Activated T-cell treated with anti-CD3 and anti-CD28 coated beads, Interleukin-2, amount 50 U/mL, for 1 hour (primary cell): ENCODE data around the gene CHRDL2.

Experiments used
- DNase-seq: peaks from one replicate; pipeline ENCODE4 v3.0.0-alpha.2; 2020

The CHRDL2 gene

DNA sequence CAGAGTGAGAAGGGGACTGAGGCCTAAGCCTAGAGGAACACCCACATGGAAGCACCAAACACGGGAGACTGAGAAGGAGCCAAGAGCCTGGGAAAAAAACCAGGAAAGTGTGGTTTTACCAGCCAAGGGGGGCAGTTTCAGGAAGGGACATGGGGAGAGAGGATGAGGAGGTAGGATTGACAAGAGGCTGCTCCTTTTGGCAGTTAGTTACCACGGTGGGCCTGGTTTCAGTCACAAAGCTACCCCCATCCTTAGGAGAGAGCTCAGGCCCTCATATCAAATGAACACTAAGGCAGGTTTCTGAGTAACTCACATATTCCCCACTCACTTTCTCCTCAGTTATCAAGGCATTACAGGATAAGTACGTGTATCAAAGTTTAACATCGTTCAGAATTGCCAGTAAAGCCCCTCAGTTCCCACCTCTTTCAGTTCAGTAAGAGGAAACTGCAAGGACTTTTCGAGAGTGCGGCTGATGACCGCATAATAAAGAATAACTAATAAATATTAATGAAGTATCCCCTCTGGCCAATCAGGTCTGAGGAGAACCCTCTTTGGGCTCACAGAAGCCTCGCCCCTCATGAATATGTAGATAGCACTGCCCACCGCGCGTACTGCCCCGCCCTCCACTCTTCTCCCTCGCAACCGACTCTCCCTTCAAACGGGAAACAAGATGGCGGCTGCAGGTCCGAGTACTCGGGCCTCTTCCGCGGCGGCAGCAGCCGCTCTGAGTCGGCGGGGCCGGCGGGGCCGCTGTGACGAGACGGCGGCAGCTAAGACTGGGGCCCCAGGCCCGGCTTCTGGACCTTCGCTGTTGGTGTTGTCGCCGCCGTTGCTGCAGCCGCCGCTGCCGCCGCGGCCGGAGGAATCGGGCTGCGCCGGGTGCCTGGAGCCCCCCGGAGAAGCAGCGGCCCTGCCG lies 17.2 kb upstream of the CHRDL2 start, which contains the start of gene RNF169:
RNF169 (plus strand) TSS at position 639 of the 916 bp plus-strand sequence; CDS start at position 671, 32 bp downstream.
- DNase-seq = peak; percentile 84

GRCh38 chr11:74746868-74747267 lies 15.6 kb upstream of the CHRDL2 start:
- no peak for DNase-seq

- no peak for DNase-seq
Observed at GRCh38 chr11:74744277-74744676, 13.1 kb upstream of the CHRDL2 start.

DNA sequence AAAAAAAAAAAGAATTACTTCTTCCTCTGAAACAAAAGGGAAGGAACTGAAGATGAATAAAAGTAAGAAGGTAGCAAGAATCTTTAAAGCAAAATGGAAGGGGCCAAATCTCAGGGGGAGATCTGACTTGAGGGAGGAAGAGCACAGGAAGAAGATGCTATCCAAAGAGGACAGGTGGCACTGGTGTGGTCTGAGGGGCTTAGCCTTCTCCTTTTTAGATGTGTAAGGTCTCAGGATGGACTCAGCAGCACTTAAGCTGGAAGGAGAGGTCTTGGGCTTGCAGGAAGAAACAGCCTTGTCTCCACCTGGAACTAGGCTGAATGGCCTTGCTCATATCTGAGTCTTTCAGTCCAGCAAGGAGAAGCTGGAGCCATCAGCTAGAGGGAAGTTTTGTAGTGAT lies 12.4 kb upstream of the CHRDL2 start:
- no peak for DNase-seq

GRCh38 chr11:74742070-74742469 lies 10.8 kb upstream of the CHRDL2 start:
- no peak for DNase-seq

- DNase-seq = peak; percentile 48
Observed at GRCh38 chr11:74739546-74740270, 8.5 kb upstream of the CHRDL2 start.

DNA sequence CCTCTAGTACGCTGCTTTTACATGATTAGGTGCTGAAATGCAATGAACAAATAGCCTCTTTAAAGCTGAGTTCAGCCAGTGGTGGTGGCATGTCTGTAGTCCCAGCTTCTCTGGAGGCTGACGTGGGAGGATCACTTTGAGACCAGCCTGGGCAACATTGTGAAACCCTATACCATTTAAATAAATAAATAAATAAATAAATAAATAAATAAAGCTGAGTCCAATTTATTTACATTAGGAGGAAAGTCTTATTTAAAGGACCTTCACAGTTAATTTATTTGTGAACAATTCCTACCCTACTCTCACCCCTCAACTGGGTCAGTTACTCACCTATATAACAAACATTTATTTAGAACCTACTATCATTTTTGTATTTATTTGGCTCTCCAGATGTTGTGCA lies 4.8 kb upstream of the CHRDL2 start:
- no peak for DNase-seq

DNA sequence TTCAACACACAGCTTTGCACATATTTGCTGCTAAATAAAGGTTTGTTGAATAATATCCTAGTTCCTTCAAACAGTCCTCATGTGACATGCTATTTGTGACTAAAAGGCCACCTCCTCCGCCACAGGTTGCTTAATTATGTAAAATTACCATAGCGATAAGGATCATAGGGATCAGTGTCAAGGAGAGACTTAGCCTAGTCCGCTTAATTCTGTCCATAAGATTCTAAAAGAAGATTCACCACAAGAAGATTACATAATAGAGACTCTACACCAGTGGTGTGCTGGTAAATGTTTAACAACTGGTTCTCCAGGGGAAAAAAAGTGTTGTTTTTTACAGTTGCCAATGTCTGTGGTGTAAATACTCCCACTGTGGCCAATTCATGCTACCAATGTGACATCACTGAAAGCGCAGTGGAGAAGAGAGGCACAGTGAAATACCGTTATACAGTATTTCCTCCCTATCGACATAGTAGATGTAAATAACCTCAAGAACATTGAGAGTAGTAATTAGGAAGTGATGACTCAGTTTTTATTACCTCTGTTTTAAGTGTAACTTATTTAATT lies 4.2 kb upstream of the CHRDL2 start:
- no peak for DNase-seq

- no peak for DNase-seq
Observed at GRCh38 chr11:74734559-74734925, 3.3 kb upstream of the CHRDL2 start.

DNA sequence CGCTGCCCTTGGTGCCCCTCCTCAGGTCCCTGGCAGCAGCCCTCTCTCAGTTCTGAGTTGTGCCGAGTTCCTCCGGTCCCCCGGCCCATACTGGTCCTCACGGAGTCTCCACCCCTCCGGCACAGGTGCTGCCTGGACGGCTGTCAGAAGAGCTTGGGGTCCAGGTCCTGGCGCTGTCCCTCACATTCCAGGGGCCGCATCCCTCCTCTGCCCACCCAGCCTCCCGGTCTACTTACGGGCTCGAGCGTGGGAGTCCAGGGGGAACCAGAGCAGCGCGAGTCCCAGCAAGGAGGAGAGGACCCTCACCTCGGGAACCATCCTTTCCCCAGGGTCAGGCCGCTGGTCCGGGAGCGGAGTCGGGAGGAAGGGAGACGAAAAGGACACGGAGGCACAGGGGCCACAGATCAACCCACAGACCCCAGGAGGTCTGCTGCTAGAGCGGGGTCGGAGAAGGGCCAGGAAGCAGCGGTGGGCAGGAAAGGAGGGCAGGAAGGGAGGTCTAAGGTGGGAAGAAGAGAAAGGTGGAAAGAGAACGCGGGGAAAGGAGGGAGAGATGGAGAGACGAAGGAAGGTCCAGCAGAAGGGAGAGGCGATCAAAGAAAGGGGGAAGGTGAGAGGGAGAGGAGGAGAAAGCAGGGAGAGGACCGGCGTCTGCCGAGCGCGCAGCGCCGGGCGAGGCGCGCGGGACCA lies 510 bp downstream of the CHRDL2 start:
- no peak for DNase-seq

DNA sequence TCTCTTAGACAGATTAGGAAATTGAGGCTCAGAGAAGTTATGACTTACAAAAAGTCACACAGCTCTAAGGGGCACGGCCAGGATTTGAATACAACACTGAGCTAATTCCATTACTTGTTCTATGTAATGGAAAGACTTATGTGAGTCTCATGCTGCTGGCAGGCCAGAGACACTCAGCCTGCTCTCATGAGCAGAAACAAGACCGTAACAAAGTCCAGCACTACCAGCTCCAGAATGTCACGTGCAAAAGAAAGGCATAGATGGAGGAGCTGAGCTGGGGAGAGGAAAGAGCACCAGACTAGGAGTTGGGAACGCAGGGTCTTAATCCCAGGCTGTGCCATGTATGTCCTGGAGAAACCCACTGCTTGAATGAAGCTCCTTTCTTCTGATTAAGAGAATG lies 1.8 kb downstream of the CHRDL2 start:
- no peak for DNase-seq

DNA sequence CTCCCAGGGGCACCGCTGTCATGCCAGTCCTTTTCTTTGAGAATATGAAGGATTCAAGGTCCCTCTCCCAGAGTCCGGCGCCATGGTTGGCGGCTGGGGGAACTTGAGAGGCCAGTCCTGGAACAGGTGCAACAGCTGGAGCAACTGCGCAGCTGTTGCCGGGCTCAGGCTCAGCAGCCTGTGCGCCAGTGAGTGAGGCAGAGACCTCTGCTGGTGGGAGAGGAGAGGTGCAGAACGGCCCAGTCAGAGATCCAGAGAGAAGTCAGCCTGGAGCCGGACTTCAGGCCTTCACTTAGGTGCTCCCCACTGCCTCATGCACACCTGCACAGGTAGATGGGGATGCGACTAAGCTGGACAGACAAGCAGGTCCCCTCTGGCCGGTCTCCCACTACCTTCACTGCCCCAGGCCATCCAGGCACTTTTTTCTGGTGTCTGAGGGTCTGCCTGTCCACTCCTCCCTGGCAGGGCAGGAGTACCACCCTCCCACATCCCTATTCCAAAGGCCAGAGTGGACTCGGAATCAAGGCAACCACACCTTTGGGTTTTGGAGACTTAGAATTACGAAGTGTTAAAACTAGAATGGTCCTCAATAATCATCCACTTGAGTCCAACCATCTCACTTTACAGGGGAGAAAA lies 4.6 kb downstream of the CHRDL2 start:
- peak; percentile 59 for DNase-seq

GRCh38 chr11:74725701-74726100 lies 5.5 kb downstream of the CHRDL2 start:
- DNase-seq = no peak

GRCh38 chr11:74723511-74723910 lies 7.7 kb downstream of the CHRDL2 start:
- no peak for DNase-seq

GRCh38 chr11:74721479-74721835 lies 9.8 kb downstream of the CHRDL2 start:
- no peak for DNase-seq

DNA sequence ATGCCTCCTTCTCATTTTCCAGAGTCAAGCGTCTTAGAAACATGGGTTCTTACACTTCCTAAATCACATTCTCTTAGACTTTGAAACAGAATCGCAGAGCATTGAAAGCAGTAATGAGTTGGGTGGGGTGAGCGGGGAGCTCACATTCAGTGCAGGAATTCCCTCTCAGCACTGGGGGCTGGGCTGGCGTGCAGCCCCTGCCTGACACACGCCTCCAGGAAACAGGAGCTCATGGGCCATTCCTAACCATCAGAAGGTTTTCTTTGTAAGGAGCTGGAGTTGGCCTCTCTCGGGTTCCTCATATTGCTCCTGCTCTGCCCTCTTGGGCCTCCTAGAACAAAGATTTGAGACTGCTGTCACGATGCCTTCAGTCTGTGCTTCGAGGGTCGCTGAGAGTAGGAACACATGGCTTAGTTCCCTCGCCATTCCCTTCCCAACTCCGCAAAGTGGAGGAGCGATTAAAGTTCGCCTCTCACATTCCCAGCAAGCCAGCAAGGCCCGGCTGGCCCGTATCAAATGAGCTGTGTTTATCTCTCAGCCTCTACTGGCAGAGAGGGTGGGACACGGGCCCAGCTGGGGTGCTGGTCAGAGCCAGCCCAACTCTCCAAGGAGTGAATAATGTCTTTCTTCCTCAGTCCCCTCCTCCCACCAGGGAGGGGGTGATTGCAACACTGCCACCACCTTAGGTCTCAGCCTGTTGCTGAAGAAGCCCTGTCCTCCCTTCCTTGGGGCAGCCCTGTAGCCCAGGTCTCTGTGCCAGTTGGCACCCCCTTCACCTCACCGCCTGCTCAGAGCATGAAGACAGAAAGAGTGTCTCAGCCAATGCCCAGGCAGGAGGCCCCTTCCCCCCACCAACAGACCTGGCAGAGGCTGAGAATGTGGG lies 10.4 kb downstream of the CHRDL2 start:
- no peak for DNase-seq

GRCh38 chr11:74719011-74719410 lies 12.2 kb downstream of the CHRDL2 start:
- no peak for DNase-seq

DNA sequence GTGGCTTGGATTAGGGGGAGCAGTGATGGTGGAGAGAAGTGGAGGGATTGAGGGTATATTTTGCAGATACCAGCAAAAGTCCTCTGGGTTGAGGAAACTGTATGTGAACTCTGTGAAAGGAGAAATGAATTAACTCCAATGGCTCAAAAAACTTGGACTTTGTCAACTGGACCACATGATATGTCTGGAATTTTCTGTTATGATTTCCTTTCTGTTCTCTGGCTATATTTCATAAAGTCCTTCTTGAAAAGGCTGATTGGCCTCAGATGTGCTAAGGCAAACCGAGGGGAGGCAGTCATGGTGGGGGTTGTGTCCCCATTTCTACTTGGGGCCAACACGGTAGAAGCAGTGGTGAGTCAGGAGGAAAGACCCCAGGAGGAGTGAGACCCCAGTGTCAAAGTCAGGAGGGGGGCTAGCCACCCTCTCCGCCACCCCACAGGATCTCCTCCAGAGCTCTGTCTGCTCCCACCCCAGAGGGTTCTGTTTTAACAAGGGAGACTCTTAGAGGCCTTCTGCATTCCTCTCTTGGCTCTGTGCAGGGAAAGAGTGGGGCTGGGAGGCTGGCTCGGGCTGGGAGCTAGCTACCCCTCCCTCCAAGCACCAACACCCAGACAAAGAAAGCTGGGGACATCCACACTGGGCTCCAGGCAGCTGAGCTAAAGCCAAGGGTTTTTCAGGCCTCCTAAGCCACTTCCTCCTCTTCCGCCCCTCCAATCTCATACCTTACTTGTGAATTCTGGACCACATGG lies 13.8 kb downstream of the CHRDL2 start:
- no peak for DNase-seq

GRCh38 chr11:74714904-74715303 lies 16.3 kb downstream of the CHRDL2 start:
- no peak for DNase-seq

- no peak for DNase-seq
Observed at GRCh38 chr11:74713686-74714085, 17.5 kb downstream of the CHRDL2 start.
